H1 (cell line): ENCODE results near the gene UGT1A6. TPM values are rescaled to one million over a fixed set of nuclear protein-coding genes. Genes with fewer than 3 reads are reported as not detected.

Experiments
- CTCF ChIA-PET: fragments of 300-600 bp; sonication (Branson Sonifier 250); formaldehyde crosslinking; loops from one replicate; lab custom pipeline; 2021; ENCODE audit not compliant: partially characterized antibody; lab: Charles Lee
- POLR2A ChIA-PET: fragments of 300-600 bp; sonication (Branson Sonifier 250); formaldehyde crosslinking; loops from one replicate; lab custom pipeline; 2021; ENCODE audit warnings: inconsistent platforms; ENCODE audit not compliant: partially characterized antibody; lab: Charles Lee
- DNase-seq, 2 experiments: peaks; one replicate each; pipeline versions ENCODE4 v3.0.0 to v3.0.0-alpha.2; 2010 to 2022; ENCODE audit warnings: low spot score in 2 of 2, low read depth in 1 of 2, mixed read lengths in 1 of 2
- FAIRE-seq: peaks from 2 replicates; lab custom pipeline; 2011; peaks lifted over from hg19 to GRCh38; lab: Jason Lieb, UNC
- H2AFZ ChIP-seq: 2 replicates; pipeline ENCODE4 v1.8.1; 2012; ENCODE audit warnings: low read length, inconsistent platforms
- H2AK5ac ChIP-seq: 2 replicates; pipeline ENCODE4 v1.6.1; 2013; ENCODE audit warnings: low read depth, low read length
- H2BK120ac ChIP-seq: replicated peaks from 2 replicates; pipeline ENCODE3; 2013; ENCODE audit warnings: low read depth, low read length, inconsistent platforms
- H2BK12ac ChIP-seq: 2 replicates; pipeline ENCODE4 v1.6.1; 2013; ENCODE audit warnings: low read depth, low read length
- H2BK15ac ChIP-seq: 2 replicates; pipeline ENCODE4 v1.6.1; 2013; ENCODE audit warnings: low read length
- H2BK20ac ChIP-seq: 2 replicates; pipeline ENCODE4 v1.6.1; 2013; ENCODE audit warnings: low read length
- H2BK5ac ChIP-seq: 2 replicates; pipeline ENCODE4 v1.6.1; 2013; ENCODE audit warnings: low read depth, low read length
- H3K14ac ChIP-seq: 2 replicates; pipeline ENCODE4 v1.6.1; 2013; ENCODE audit warnings: inconsistent platforms; ENCODE audit not compliant: insufficient read length
- H3K18ac ChIP-seq: 2 replicates; pipeline ENCODE4 v1.6.1; 2013; ENCODE audit warnings: low read length; ENCODE audit errors: extremely low read depth
- H3K23ac ChIP-seq: 2 replicates; pipeline ENCODE4 v1.6.1; 2013; ENCODE audit warnings: inconsistent platforms; ENCODE audit not compliant: insufficient read length
- H3K23me2 ChIP-seq: 2 replicates; pipeline ENCODE4 v1.6.1; 2013; ENCODE audit warnings: low read depth, low read length
- H3K27ac ChIP-seq: 2 replicates; pipeline ENCODE4 v1.6.1; 2011; ENCODE audit warnings: low read depth, low read length, inconsistent platforms
- H3K27me3 ChIP-seq, 4 experiments: replicated peaks in 1 of 4; 1 replicate in 1 of 4; 2 replicates in 3 of 4; pipeline versions ENCODE4 v1.6.1 to v1.8.1; 2011 to 2013; ENCODE audit warnings: low read length in 3 of 4, mild to moderate bottlenecking in 3 of 4, inconsistent platforms in 2 of 4, mixed read lengths in 2 of 4, moderate library complexity in 1 of 4; ENCODE audit not compliant: control insufficient read depth in 3 of 4, insufficient read depth in 3 of 4; ENCODE audit errors: extremely low read depth in 1 of 4
- H3K36me3 ChIP-seq, 4 experiments: 2 replicates each; pipeline versions ENCODE4 v1.6.1 to v1.8.1; 2011 to 2013; ENCODE audit warnings: mild to moderate bottlenecking in 4 of 4, low read length in 3 of 4, moderate library complexity in 2 of 4, control low read depth in 1 of 4, inconsistent platforms in 1 of 4; ENCODE audit not compliant: insufficient read depth in 4 of 4, control insufficient read depth in 2 of 4
- H3K4ac ChIP-seq: replicated peaks from 2 replicates; pipeline ENCODE3; 2013; ENCODE audit warnings: low read length, low read depth, mixed read lengths, inconsistent platforms; ENCODE audit not compliant: insufficient read length
- H3K4me1 ChIP-seq, 4 experiments: replicated peaks in 1 of 4; 1 replicate in 1 of 4; 2 replicates in 3 of 4; pipeline versions ENCODE4 v1.6.1 to v1.8.1; 2011 to 2013; ENCODE audit warnings: low read length in 3 of 4, inconsistent platforms in 2 of 4, mixed read lengths in 1 of 4; ENCODE audit not compliant: insufficient read depth in 4 of 4, control insufficient read depth in 3 of 4
- H3K4me2 ChIP-seq, 2 experiments: 2 replicates each; pipeline versions ENCODE4 v1.6.1 to v1.8.1; 2011 to 2013; ENCODE audit warnings: low read depth in 2 of 2, low read length in 2 of 2, control low read depth in 1 of 2, inconsistent platforms in 1 of 2, mild to moderate bottlenecking in 1 of 2; ENCODE audit not compliant: insufficient read depth in 1 of 2
- H3K4me3 ChIP-seq, 4 experiments: fragments of 200-600, 300-600 bp in 1 of 4; sonication (generic), shearing (Covaris generic), sonication (Bioruptor Twin) in 1 of 4; 2 replicates each; pipeline versions ENCODE4 v1.5.1 to v1.8.1; 2011 to 2016; ENCODE audit warnings: low read length in 4 of 4, low read depth in 3 of 4, control low read depth in 2 of 4, inconsistent platforms in 2 of 4, mild to moderate bottlenecking in 2 of 4, mixed read lengths in 1 of 4, moderate library complexity in 1 of 4; ENCODE audit not compliant: insufficient read depth in 2 of 4; ENCODE audit errors: extremely low read depth in 1 of 4
- H3K56ac ChIP-seq: replicated peaks from 2 replicates; pipeline ENCODE3; 2013; ENCODE audit warnings: low read depth, mild to moderate bottlenecking, mixed read lengths, low read length, inconsistent platforms; ENCODE audit not compliant: insufficient read length
- H3K79me1 ChIP-seq: 2 replicates; pipeline ENCODE4 v1.6.1; 2013; ENCODE audit warnings: low read depth, low read length, control low read depth
- H3K79me2 ChIP-seq, 2 experiments: 2 replicates each; pipeline versions ENCODE4 v1.6.1 to v1.8.1; 2012 to 2013; ENCODE audit warnings: low read length in 2 of 2, mild to moderate bottlenecking in 2 of 2, inconsistent platforms in 1 of 2; ENCODE audit not compliant: insufficient read depth in 2 of 2, control insufficient read depth in 1 of 2
- H3K9ac ChIP-seq, 4 experiments: replicated peaks in 1 of 4; 1 replicate in 1 of 4; 2 replicates in 3 of 4; pipeline versions ENCODE4 v1.6.1 to v1.8.1; 2011 to 2013; ENCODE audit warnings: low read depth in 3 of 4, low read length in 3 of 4, control low read depth in 2 of 4, mild to moderate bottlenecking in 2 of 4, moderate library complexity in 2 of 4, inconsistent platforms in 1 of 4; ENCODE audit errors: extremely low read depth in 1 of 4
- H3K9me3 ChIP-seq, 2 experiments: 2 replicates each; pipeline versions ENCODE4 v1.6.1 to v1.8.1; 2012 to 2013; ENCODE audit warnings: mild to moderate bottlenecking in 2 of 2, moderate library complexity in 2 of 2, control low read depth in 1 of 2, inconsistent platforms in 1 of 2, low read depth in 1 of 2, low read length in 1 of 2, mixed read lengths in 1 of 2; ENCODE audit not compliant: insufficient read depth in 2 of 2
- H4K20me1 ChIP-seq, 2 experiments: replicated peaks in 1 of 2; 2 replicates each; pipeline versions ENCODE3 to v1.8.1; 2011 to 2013; ENCODE audit warnings: inconsistent platforms in 2 of 2, low read length in 2 of 2, mild to moderate bottlenecking in 1 of 2; ENCODE audit not compliant: insufficient read depth in 2 of 2, control insufficient read depth in 1 of 2
- H4K5ac ChIP-seq: 2 replicates; pipeline ENCODE4 v1.6.1; 2013; ENCODE audit warnings: low read length, low read depth, mixed read lengths, inconsistent platforms; ENCODE audit not compliant: insufficient read length
- H4K8ac ChIP-seq: 2 replicates; pipeline ENCODE4 v1.8.0; 2013; ENCODE audit warnings: mild to moderate bottlenecking, moderate library complexity, low read length, inconsistent platforms; ENCODE audit not compliant: insufficient read depth; ENCODE audit errors: extremely low read depth
- H4K91ac ChIP-seq: replicated peaks from 2 replicates; pipeline ENCODE3; 2013; ENCODE audit warnings: low read length, mixed read lengths, inconsistent platforms; ENCODE audit not compliant: insufficient read length
- BCL11A ChIP-seq, 2 experiments: IDR thresholded peaks; one replicate each; pipeline ENCODE4 v1.6.1; 2011; ENCODE audit warnings: low read depth in 2 of 2, low read length in 2 of 2, mild to moderate bottlenecking in 2 of 2
- BRCA1 ChIP-seq: IDR thresholded peaks from 2 replicates; pipeline ENCODE4 v1.6.1; 2012; ENCODE audit warnings: low read depth, low read length, improper control_type of control experiment
- CTBP2 ChIP-seq: IDR thresholded peaks from 2 replicates; pipeline ENCODE4 v1.7.0; 2011; ENCODE audit warnings: borderline replicate concordance, mild to moderate bottlenecking, moderate library complexity, mixed read lengths, low read length; ENCODE audit not compliant: insufficient read depth, insufficient read length
- HDAC6 ChIP-seq: IDR thresholded peaks from one replicate; pipeline ENCODE4 v1.7.1; 2012; ENCODE audit warnings: low read depth, mild to moderate bottlenecking, inconsistent platforms, low read length, moderate library complexity
- NRF1 ChIP-seq: IDR thresholded peaks from 2 replicates; pipeline ENCODE4 v1.6.1; 2011; ENCODE audit warnings: mild to moderate bottlenecking, low read depth, low read length, improper control_type of control experiment
- RXRA ChIP-seq: IDR thresholded peaks from 2 replicates; pipeline ENCODE4 v1.6.1; 2011; ENCODE audit warnings: low read depth, mild to moderate bottlenecking, low read length, moderate library complexity; ENCODE audit not compliant: insufficient read depth
- SP4 ChIP-seq: IDR thresholded peaks from 2 replicates; pipeline ENCODE4 v1.6.1; 2012; ENCODE audit warnings: low read length, inconsistent platforms
- TAF7 ChIP-seq: optimal IDR thresholded peaks from 2 replicates; pipeline ENCODE3; 2011; ENCODE audit warnings: low read depth, mild to moderate bottlenecking, inconsistent platforms, low read length, moderate library complexity, borderline replicate concordance
- WGBS, 2 experiments: shearing (Covaris generic) in 1 of 2; methylation state at CpG; one replicate each; pipeline versions ENCODE4 v1.1.6 to v1.1.7; 2013 to 2015; ENCODE audit warnings: low lambda C conversion rate in 2 of 2, mixed read lengths in 2 of 2, inconsistent platforms in 1 of 2, low coverage in 1 of 2, missing lambda C conversion rate in 1 of 2; ENCODE audit not compliant: insufficient replicate concordance in 2 of 2, insufficient coverage in 1 of 2, insufficient read length in 1 of 2; ENCODE audit errors: extremely low coverage in 1 of 2, missing lambda C conversion rate in 1 of 2; 5-methylcytosine and 5-hydroxymethylcytosine counted together
- polyA plus RNA-seq, 7 experiments: library from polyadenylated mRNA; depleted of rRNA in 3 of 7; stranded (reverse) in 5 of 7; unstranded in 2 of 7; fragments of >200 nt in 5 of 7; fragments of 200-250 nt in 2 of 7; gene quantifications; 1 replicate in 5 of 7; 2 replicates in 1 of 7; 4 replicates in 1 of 7; pipeline versions ENCODE4 v1.2.1 to v1.2.3, GENCODE V29; 2011 to 2013; ENCODE audit warnings: missing spikeins in 2 of 7, mixed read lengths in 2 of 7
- total RNA-seq: library from RNA; stranded (reverse); fragmentation: NEBNext Ultra II Directional; extraction: Animal tissue kit (Norgen Biotek cat#: 25700); gene quantifications from 2 replicates; pipeline ENCODE4 v1.2.1, GENCODE V29; 2021
- TF ChIP-seq, protein P1 (sequence below): IDR thresholded peaks from 2 replicates; pipeline ENCODE4 v1.6.1; 2011; ENCODE audit warnings: low read length, improper control_type of control experiment

The UGT1A6 gene
- total and polyA plus RNA-seq, 2 of the 8 experiments (the other 6 are each of a cell fraction or from before 2014, with no cell fraction given): not detected

DNA sequence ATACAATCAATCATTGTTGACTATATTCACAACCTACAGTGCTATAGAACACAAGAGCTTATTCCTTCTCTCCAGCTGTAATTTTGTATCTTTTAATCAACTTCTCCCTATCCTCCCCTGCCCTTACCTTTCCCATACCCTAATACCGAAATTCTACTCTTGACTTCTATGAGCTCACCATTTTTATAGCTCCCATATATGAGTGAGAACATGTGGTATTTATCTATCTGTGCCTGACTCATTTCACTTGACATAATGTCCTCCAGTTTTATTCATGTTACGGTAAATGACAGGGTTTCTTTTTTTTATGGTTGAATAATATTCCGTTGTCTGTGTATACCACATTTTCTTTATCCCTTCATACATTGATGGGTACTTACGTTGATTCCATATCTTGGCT is 88.1 kb downstream of the UGT1A6 start:
- no peak overlapping the region for H3K4me2 ChIP-seq
- no peak overlapping the region for H2BK5ac ChIP-seq
- FAIRE-seq (no peak), DNase-seq (no peak)
- H2BK20ac ChIP-seq: no peak overlapping the region
- H2BK120ac ChIP-seq: no peak overlapping the region
- no peak overlapping the region for H3K23ac ChIP-seq
- no peaks in the 10 kb centered on the region for H4K20me1 ChIP-seq
- no peak overlapping the region for H3K27ac ChIP-seq
- no peaks in the 10 kb centered on the region for H3K27me3 ChIP-seq
- no peak overlapping the region for H4K8ac ChIP-seq
- 86 to 100% methylated on average over 1 to 4 of the region's 4 CpGs for WGBS, 2 experiments
- CTCF ChIA-PET: no interaction called here
- H4K5ac ChIP-seq: no peak overlapping the region
- H3K56ac ChIP-seq: no peak overlapping the region
- H3K4me1 ChIP-seq: no peaks in the 10 kb centered on the region
- H3K36me3 ChIP-seq: no peaks in the 10 kb centered on the region
- H2BK12ac ChIP-seq: no peak overlapping the region
- TF ChIP-seq, protein P1, sequence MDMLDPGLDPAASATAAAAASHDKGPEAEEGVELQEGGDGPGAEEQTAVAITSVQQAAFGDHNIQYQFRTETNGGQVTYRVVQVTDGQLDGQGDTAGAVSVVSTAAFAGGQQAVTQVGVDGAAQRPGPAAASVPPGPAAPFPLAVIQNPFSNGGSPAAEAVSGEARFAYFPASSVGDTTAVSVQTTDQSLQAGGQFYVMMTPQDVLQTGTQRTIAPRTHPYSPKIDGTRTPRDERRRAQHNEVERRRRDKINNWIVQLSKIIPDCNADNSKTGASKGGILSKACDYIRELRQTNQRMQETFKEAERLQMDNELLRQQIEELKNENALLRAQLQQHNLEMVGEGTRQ: no peak
- TF ChIP-seq BRCA1 (no peak), SP4 (no peak), TAF7 (no peak), RXRA (no peak), HDAC6 (no peak), BCL11A (IDR thresholded peaks at IDR 0.05; ENCODE audit: low read depth in 2 of 2, low read length in 2 of 2) (no peak), CTBP2 (no peak), NRF1 (no peak)
- H3K18ac ChIP-seq: no peak overlapping the region
- H3K9me3 ChIP-seq: peaks cover 9% of the 10 kb centered on the region in 2 experiments; a peak in 3 of 4 replicates
- no peaks in the 10 kb centered on the region; the same call in 1 of the 2 replicates for H3K23me2 ChIP-seq
- no peak overlapping the region for H3K4ac ChIP-seq
- no peak overlapping the region for H4K91ac ChIP-seq
- no peak overlapping the region for H2AK5ac ChIP-seq
- H3K9ac ChIP-seq: no peak overlapping the region
- no peak overlapping the region for H2BK15ac ChIP-seq
- no peaks in the 10 kb centered on the region for H3K79me1 ChIP-seq
- H3K4me3 ChIP-seq: no peak overlapping the region
- H3K14ac ChIP-seq: no peak overlapping the region
- H3K79me2 ChIP-seq: no peaks in the 10 kb centered on the region
- POLR2A ChIA-PET: no interaction called here
- H2AFZ ChIP-seq: no peak overlapping the region
